Astrocyte (in vitro differentiated cells and primary cell): ENCODE data around the gene CFAP74. TPM values are rescaled to one million over a fixed set of nuclear protein-coding genes. Genes with fewer than 3 reads are reported as not detected.
A peak's percentile ranks its signal among the peaks of the same experiment; 100 is the strongest.

Experiments used
- DNase-seq: peaks from one replicate; pipeline ENCODE4 v3.0.0-alpha.2; 2010; ENCODE audit warnings: low read depth
- FAIRE-seq: peaks from 2 replicates; lab custom pipeline; 2011; peaks lifted over from hg19 to GRCh38; lab: Jason Lieb, UNC
- H2AFZ ChIP-seq: 2 replicates; pipeline ENCODE4 v1.6.0; 2012; ENCODE audit warnings: low read depth, low read length, inconsistent platforms
- H3K27ac ChIP-seq: 2 replicates; pipeline ENCODE4 v1.5.1; 2011; ENCODE audit warnings: low read depth, low read length, inconsistent platforms
- H3K27me3 ChIP-seq: 2 replicates; pipeline ENCODE4 v1.6.0; 2011; ENCODE audit warnings: low read length, inconsistent platforms; ENCODE audit not compliant: insufficient read depth
- H3K36me3 ChIP-seq: 2 replicates; pipeline ENCODE4 v1.5.1; 2011; ENCODE audit warnings: low read length, inconsistent platforms; ENCODE audit not compliant: insufficient read depth
- H3K4me1 ChIP-seq: 2 replicates; pipeline ENCODE4 v1.5.1; 2011; ENCODE audit warnings: low read length, inconsistent platforms; ENCODE audit not compliant: insufficient read depth
- H3K4me2 ChIP-seq: 2 replicates; pipeline ENCODE4 v1.6.0; 2012; ENCODE audit warnings: low read length, inconsistent platforms
- H3K4me3 ChIP-seq: 2 replicates; pipeline ENCODE4 v1.5.1; 2011; ENCODE audit warnings: low read depth, mild to moderate bottlenecking, low read length, inconsistent platforms; ENCODE audit not compliant: insufficient read depth
- H3K79me2 ChIP-seq: 2 replicates; pipeline ENCODE4 v1.6.0; 2012; ENCODE audit warnings: mild to moderate bottlenecking, low read length, inconsistent platforms; ENCODE audit not compliant: insufficient read depth
- H3K9ac ChIP-seq: 2 replicates; pipeline ENCODE4 v1.6.0; 2012; ENCODE audit warnings: mild to moderate bottlenecking, low read length, inconsistent platforms
- H3K9me3 ChIP-seq: 2 replicates; pipeline ENCODE4 v1.5.1; 2012; ENCODE audit warnings: low read depth, mild to moderate bottlenecking, low read length, inconsistent platforms; ENCODE audit not compliant: insufficient read depth
- H4K20me1 ChIP-seq: 2 replicates; pipeline ENCODE4 v1.6.0; 2012; ENCODE audit warnings: low read length, inconsistent platforms; ENCODE audit not compliant: insufficient read depth
- H3K27ac Mint-ChIP-seq: one replicate; pipeline ENCODE4 v1.8.0; 2021; ENCODE audit warnings: mild to moderate bottlenecking, mixed read lengths; ENCODE audit not compliant: unreplicated experiment
- H3K27me3 Mint-ChIP-seq: one replicate; pipeline ENCODE4 v1.8.0; 2021; ENCODE audit warnings: low read depth, mixed read lengths; ENCODE audit not compliant: unreplicated experiment
- H3K36me3 Mint-ChIP-seq: one replicate; pipeline ENCODE4 v1.8.0; 2021; ENCODE audit warnings: low read depth, mixed read lengths; ENCODE audit not compliant: unreplicated experiment
- H3K4me1 Mint-ChIP-seq: one replicate; pipeline ENCODE4 v1.8.0; 2021; ENCODE audit warnings: low read depth, mixed read lengths; ENCODE audit not compliant: unreplicated experiment
- H3K4me3 Mint-ChIP-seq: one replicate; pipeline ENCODE4 v1.8.0; 2021; ENCODE audit warnings: mild to moderate bottlenecking, moderate library complexity, mixed read lengths; ENCODE audit not compliant: unreplicated experiment
- H3K9me3 Mint-ChIP-seq: one replicate; pipeline ENCODE4 v1.8.0; 2021; ENCODE audit warnings: mild to moderate bottlenecking, mixed read lengths; ENCODE audit not compliant: unreplicated experiment
- CTCF ChIP-seq: IDR thresholded peaks from 2 replicates; pipeline ENCODE4 v1.5.1; 2011; ENCODE audit warnings: low read depth, mild to moderate bottlenecking, inconsistent platforms, low read length, moderate library complexity; ENCODE audit not compliant: insufficient read depth
- EZH2 ChIP-seq: IDR thresholded peaks from 2 replicates; pipeline ENCODE4 v1.6.1; 2012; ENCODE audit warnings: mild to moderate bottlenecking, low read length, inconsistent platforms; ENCODE audit not compliant: insufficient read depth
- total RNA-seq: library from RNA; stranded (reverse); gene quantifications from 2 replicates; pipeline ENCODE4 v1.2.1, GENCODE V29; 2021

Gene CFAP74
- total RNA-seq, 1 donor from 2014 or later = not detected

- no peak for DNase-seq
- no peaks in the 10 kb centered on the region for H3K79me2 ChIP-seq
These were observed 42.8 kb upstream of the CFAP74 start for GRCh38 chr1:2046174-2046917.

GRCh38 chr1:2045468-2046173, 42.0 kb upstream of the CFAP74 start:
- H3K4me3 Mint-ChIP-seq = no peak overlapping the region
- Histone ChIP-seq H3K27me3 (peaks cover 24% of the 10 kb centered on the region), H3K79me2 (no peaks in the 10 kb centered on the region), H3K9ac (no peak overlapping the region), H3K27ac (no peak overlapping the region), H3K36me3 (no peaks in the 10 kb centered on the region), H3K4me1 (no peaks in the 10 kb centered on the region), H3K9me3 (no peaks in the 10 kb centered on the region), H3K4me2 (no peak overlapping the region), H2AFZ (no peak overlapping the region), H4K20me1 (no peaks in the 10 kb centered on the region), H3K4me3 (no peak overlapping the region)
- DNase-seq (no peak), FAIRE-seq (no peak)
- H3K27ac Mint-ChIP-seq = peak overlapping the region; percentile 63
- no peak for TF ChIP-seq CTCF
- no peak for TF ChIP-seq EZH2
- peaks cover 1% of the 10 kb centered on the region for H3K9me3 Mint-ChIP-seq
- no peaks in the 10 kb centered on the region for H3K4me1 Mint-ChIP-seq
- peaks cover 3% of the 10 kb centered on the region for H3K36me3 Mint-ChIP-seq
- H3K27me3 Mint-ChIP-seq = peaks cover 26% of the 10 kb centered on the region

More at GRCh38 chr1:2046174-2046917, 42.8 kb upstream of the CFAP74 start:
- Mint-ChIP-seq H3K4me1 (no peaks in the 10 kb centered on the region), H3K36me3 (peaks cover 3% of the 10 kb centered on the region), H3K9me3 (peaks cover 1% of the 10 kb centered on the region), H3K27ac (no peak overlapping the region), H3K4me3 (no peak overlapping the region), H3K27me3 (peaks cover 22% of the 10 kb centered on the region)
- TF ChIP-seq EZH2 (no peak), CTCF (peak; percentile 46)
- Histone ChIP-seq H3K27me3 (peaks cover 23% of the 10 kb centered on the region), H3K36me3 (no peaks in the 10 kb centered on the region), H2AFZ (no peak overlapping the region), H3K27ac (no peak overlapping the region), H3K4me2 (no peak overlapping the region), H4K20me1 (no peaks in the 10 kb centered on the region), H3K9me3 (no peaks in the 10 kb centered on the region), H3K4me3 (no peak overlapping the region), H3K4me1 (no peaks in the 10 kb centered on the region), H3K9ac (no peak overlapping the region)
- no peak for FAIRE-seq
